WTC11 (cell line): ENCODE measurements around the gene USP34. TPM values are rescaled to one million over a fixed set of nuclear protein-coding genes. Genes with fewer than 3 reads are reported as not detected.

Experiments used
- ATAC-seq: fragments of 200-7000 bp; cut with Tn5 transposase; 2 replicates; pipeline ENCODE4 v1.10.0; 2021; ENCODE audit warnings: mild to moderate bottlenecking, moderate library complexity
- CTCF ChIA-PET: fragments of 300-600 bp; sonication (Branson Sonifier 250); formaldehyde crosslinking; loops from one replicate; lab custom pipeline; 2021; ENCODE audit warnings: antibody characterized with exemption; lab: Charles Lee
- POLR2A ChIA-PET: fragments of 350-600 bp; sonication (Branson Sonifier 250); formaldehyde crosslinking; loops from one replicate; lab custom pipeline; 2021; ENCODE audit warnings: antibody characterized with exemption; lab: Charles Lee
- DNase-seq: peaks from one replicate; pipeline ENCODE4 v3.0.0; 2021; ENCODE audit warnings: low spot score
- H3K27ac Mint-ChIP-seq: 2 replicates; pipeline ENCODE4 v1.8.0; 2021; ENCODE audit warnings: mixed read lengths
- H3K27me3 Mint-ChIP-seq: 2 replicates; pipeline ENCODE4 v1.8.0; 2021; ENCODE audit warnings: low read depth, mild to moderate bottlenecking, moderate library complexity, mixed read lengths
- H3K36me3 Mint-ChIP-seq: 2 replicates; pipeline ENCODE4 v1.8.0; 2021; ENCODE audit warnings: mixed read lengths
- H3K4me1 Mint-ChIP-seq: 2 replicates; pipeline ENCODE4 v1.8.0; 2022; ENCODE audit warnings: mixed read lengths
- H3K4me3 Mint-ChIP-seq: 2 replicates; pipeline ENCODE4 v1.8.0; 2021; ENCODE audit warnings: mild to moderate bottlenecking, moderate library complexity, mixed read lengths
- H3K9me3 Mint-ChIP-seq: 2 replicates; pipeline ENCODE4 v1.8.0; 2021; ENCODE audit warnings: mixed read lengths
- ATF3 ChIP-seq: sonication (generic); formaldehyde crosslinking; conservative IDR thresholded peaks from 2 replicates; pipeline ENCODE4 v1.8.1; 2022; ENCODE audit warnings: mild to moderate bottlenecking, missing genetic modification reagents
- CBFB ChIP-seq: sonication (generic); formaldehyde crosslinking; IDR thresholded peaks from 2 replicates; pipeline ENCODE4 v1.8.1; 2022; ENCODE audit warnings: mild to moderate bottlenecking, low read depth, missing genetic modification reagents
- CREB1 ChIP-seq: sonication (generic); formaldehyde crosslinking; IDR thresholded peaks from 2 replicates; pipeline ENCODE4 v1.8.0; 2023; ENCODE audit warnings: mild to moderate bottlenecking, missing genetic modification reagents
- ETV6 ChIP-seq: sonication (generic); formaldehyde crosslinking; IDR thresholded peaks from 2 replicates; pipeline ENCODE4 v1.8.1; 2022; ENCODE audit warnings: mild to moderate bottlenecking, missing genetic modification reagents
- FOXJ3 ChIP-seq: sonication (generic); formaldehyde crosslinking; IDR thresholded peaks from 2 replicates; pipeline ENCODE4 v1.9.0; 2021; ENCODE audit warnings: missing genetic modification reagents, mild to moderate bottlenecking, borderline replicate concordance
- FOXP1 ChIP-seq: sonication (generic); formaldehyde crosslinking; IDR thresholded peaks from 2 replicates; pipeline ENCODE4 v1.8.0; 2022; ENCODE audit warnings: missing genetic modification reagents, mild to moderate bottlenecking, moderate library complexity, borderline replicate concordance
- GRHL2 ChIP-seq: fragments of 250-450 bp; sonication (Bioruptor Pico); IDR thresholded peaks from 2 replicates; pipeline ENCODE4 v1.8.0; 2022; ENCODE audit warnings: mild to moderate bottlenecking, moderate library complexity; ENCODE audit not compliant: insufficient replicate concordance, severe bottlenecking
- GTF2I ChIP-seq: fragments of 250-450 bp; sonication (Bioruptor Pico); conservative IDR thresholded peaks from 2 replicates; pipeline ENCODE4 v1.4.0; 2021; ENCODE audit warnings: mild to moderate bottlenecking
- MXD4 ChIP-seq: fragments of 250-450 bp; sonication (Bioruptor Pico); IDR thresholded peaks from 2 replicates; pipeline ENCODE4 v1.8.0; 2021; ENCODE audit warnings: mild to moderate bottlenecking, moderate library complexity, borderline replicate concordance
- NFATC4 ChIP-seq: fragments of 250-450 bp; sonication (Bioruptor Pico); IDR thresholded peaks from 2 replicates; pipeline ENCODE4 v1.9.0; 2021; ENCODE audit warnings: mild to moderate bottlenecking
- SMAD4 ChIP-seq: sonication (generic); formaldehyde crosslinking; IDR thresholded peaks from 2 replicates; pipeline ENCODE4 v1.8.0; 2022; ENCODE audit warnings: mild to moderate bottlenecking, missing genetic modification reagents
- TP53 ChIP-seq: sonication (generic); formaldehyde crosslinking; IDR thresholded peaks from 2 replicates; pipeline ENCODE4 v1.8.1; 2023; ENCODE audit warnings: mild to moderate bottlenecking, missing genetic modification reagents
- USF2 ChIP-seq: sonication (generic); formaldehyde crosslinking; IDR thresholded peaks from 2 replicates; pipeline ENCODE4 v1.8.1; 2023; ENCODE audit warnings: mild to moderate bottlenecking, missing genetic modification reagents, moderate library complexity
- ZNF138 ChIP-seq: sonication (generic); formaldehyde crosslinking; conservative IDR thresholded peaks from 2 replicates; pipeline ENCODE4 v1.8.1; 2022; ENCODE audit warnings: mild to moderate bottlenecking, moderate library complexity, missing genetic modification reagents
- ZNF219 ChIP-seq: sonication (generic); formaldehyde crosslinking; IDR thresholded peaks from 2 replicates; pipeline ENCODE4 v1.8.0; 2023; ENCODE audit warnings: missing genetic modification reagents, mild to moderate bottlenecking, borderline replicate concordance
- ZNF396 ChIP-seq: fragments of 250-450 bp; sonication (Bioruptor Pico); IDR thresholded peaks from 2 replicates; pipeline ENCODE4 v1.8.0; 2021; ENCODE audit warnings: mild to moderate bottlenecking, moderate library complexity, borderline replicate concordance
- ZNF532 ChIP-seq: fragments of 250-450 bp; sonication (Bioruptor Pico); IDR thresholded peaks from 2 replicates; pipeline ENCODE4 v1.9.0; 2021; ENCODE audit warnings: mild to moderate bottlenecking, borderline replicate concordance
- total RNA-seq: library from RNA; stranded (reverse); gene quantifications from 3 replicates; pipeline ENCODE4 v1.2.3, GENCODE V29; 2021
- TF ChIP-seq, protein P1 (sequence below): sonication (generic); formaldehyde crosslinking; conservative IDR thresholded peaks from 2 replicates; pipeline ENCODE4 v1.8.1; 2023; ENCODE audit warnings: mild to moderate bottlenecking, low read depth, missing genetic modification reagents, moderate library complexity
- TF ChIP-seq, protein P2 (sequence below): fragments of 250-450 bp; sonication (Bioruptor Pico); IDR thresholded peaks from 2 replicates; pipeline ENCODE4 v1.8.0; 2021; ENCODE audit warnings: mild to moderate bottlenecking
- TF ChIP-seq, protein P3 (sequence below): sonication (generic); formaldehyde crosslinking; IDR thresholded peaks from 2 replicates; pipeline ENCODE4 v1.8.0; 2022; ENCODE audit warnings: mild to moderate bottlenecking, missing genetic modification reagents
- TF ChIP-seq, protein P4 (sequence below): sonication (generic); formaldehyde crosslinking; IDR thresholded peaks from 2 replicates; pipeline ENCODE4 v1.8.0; 2022; ENCODE audit warnings: mild to moderate bottlenecking, missing genetic modification reagents
- TF ChIP-seq, protein P5 (sequence below): sonication (generic); formaldehyde crosslinking; IDR thresholded peaks from 2 replicates; pipeline ENCODE4 v1.8.1; 2023; ENCODE audit warnings: mild to moderate bottlenecking, moderate library complexity, missing genetic modification reagents

The USP34 gene
- total RNA-seq, 1 experiment from 2014 or later, result 92.3 TPM

DNA sequence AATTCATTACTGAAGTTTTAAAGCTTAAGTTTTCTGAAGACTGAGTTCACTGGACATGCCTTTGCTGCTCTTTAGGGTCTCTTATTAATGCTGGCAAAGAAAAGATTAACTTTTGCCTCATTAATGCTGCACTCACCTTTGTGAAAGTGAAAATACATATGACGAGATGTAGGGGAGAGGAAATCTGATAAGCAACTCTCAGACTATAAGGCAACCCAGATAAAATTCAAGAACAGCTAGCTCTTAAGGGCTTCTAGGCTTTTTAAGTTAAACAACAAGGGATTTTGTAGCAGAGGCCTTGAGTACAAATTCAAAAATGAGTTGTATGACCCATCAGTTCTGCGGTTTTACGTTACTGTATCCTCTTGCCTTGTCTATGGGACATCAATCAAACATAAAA lies 143.7 kb downstream of the USP34 start:
- Mint-ChIP-seq H3K4me1 (peaks cover 12% of the 10 kb centered on the region), H3K27ac (no peak overlapping the region), H3K36me3 (peaks cover 15% of the 10 kb centered on the region), H3K27me3 (no peaks in the 10 kb centered on the region), H3K9me3 (no peaks in the 10 kb centered on the region), H3K4me3 (no peak overlapping the region)
- ATAC-seq (no peak), DNase-seq (no peak)
- TF ChIP-seq CREB1 (CRISPR knock-in tag) (no peak), FOXJ3 (CRISPR knock-in tag) (no peak), FOXP1 (CRISPR knock-in tag) (no peak), NFATC4 (CRISPR knock-in tag) (no peak), ATF3 (no peak)
- TF ChIP-seq, protein P1, sequence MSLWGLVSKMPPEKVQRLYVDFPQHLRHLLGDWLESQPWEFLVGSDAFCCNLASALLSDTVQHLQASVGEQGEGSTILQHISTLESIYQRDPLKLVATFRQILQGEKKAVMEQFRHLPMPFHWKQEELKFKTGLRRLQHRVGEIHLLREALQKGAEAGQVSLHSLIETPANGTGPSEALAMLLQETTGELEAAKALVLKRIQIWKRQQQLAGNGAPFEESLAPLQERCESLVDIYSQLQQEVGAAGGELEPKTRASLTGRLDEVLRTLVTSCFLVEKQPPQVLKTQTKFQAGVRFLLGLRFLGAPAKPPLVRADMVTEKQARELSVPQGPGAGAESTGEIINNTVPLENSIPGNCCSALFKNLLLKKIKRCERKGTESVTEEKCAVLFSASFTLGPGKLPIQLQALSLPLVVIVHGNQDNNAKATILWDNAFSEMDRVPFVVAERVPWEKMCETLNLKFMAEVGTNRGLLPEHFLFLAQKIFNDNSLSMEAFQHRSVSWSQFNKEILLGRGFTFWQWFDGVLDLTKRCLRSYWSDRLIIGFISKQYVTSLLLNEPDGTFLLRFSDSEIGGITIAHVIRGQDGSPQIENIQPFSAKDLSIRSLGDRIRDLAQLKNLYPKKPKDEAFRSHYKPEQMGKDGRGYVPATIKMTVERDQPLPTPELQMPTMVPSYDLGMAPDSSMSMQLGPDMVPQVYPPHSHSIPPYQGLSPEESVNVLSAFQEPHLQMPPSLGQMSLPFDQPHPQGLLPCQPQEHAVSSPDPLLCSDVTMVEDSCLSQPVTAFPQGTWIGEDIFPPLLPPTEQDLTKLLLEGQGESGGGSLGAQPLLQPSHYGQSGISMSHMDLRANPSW (CRISPR knock-in tag), result no peak
- TF ChIP-seq, protein P2, sequence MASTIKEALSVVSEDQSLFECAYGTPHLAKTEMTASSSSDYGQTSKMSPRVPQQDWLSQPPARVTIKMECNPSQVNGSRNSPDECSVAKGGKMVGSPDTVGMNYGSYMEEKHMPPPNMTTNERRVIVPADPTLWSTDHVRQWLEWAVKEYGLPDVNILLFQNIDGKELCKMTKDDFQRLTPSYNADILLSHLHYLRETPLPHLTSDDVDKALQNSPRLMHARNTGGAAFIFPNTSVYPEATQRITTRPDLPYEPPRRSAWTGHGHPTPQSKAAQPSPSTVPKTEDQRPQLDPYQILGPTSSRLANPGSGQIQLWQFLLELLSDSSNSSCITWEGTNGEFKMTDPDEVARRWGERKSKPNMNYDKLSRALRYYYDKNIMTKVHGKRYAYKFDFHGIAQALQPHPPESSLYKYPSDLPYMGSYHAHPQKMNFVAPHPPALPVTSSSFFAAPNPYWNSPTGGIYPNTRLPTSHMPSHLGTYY (CRISPR knock-in tag), result no peak
- TF ChIP-seq, protein P3, sequence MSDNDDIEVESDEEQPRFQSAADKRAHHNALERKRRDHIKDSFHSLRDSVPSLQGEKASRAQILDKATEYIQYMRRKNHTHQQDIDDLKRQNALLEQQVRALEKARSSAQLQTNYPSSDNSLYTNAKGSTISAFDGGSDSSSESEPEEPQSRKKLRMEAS (CRISPR knock-in tag), result no peak
- TF ChIP-seq, protein P4, sequence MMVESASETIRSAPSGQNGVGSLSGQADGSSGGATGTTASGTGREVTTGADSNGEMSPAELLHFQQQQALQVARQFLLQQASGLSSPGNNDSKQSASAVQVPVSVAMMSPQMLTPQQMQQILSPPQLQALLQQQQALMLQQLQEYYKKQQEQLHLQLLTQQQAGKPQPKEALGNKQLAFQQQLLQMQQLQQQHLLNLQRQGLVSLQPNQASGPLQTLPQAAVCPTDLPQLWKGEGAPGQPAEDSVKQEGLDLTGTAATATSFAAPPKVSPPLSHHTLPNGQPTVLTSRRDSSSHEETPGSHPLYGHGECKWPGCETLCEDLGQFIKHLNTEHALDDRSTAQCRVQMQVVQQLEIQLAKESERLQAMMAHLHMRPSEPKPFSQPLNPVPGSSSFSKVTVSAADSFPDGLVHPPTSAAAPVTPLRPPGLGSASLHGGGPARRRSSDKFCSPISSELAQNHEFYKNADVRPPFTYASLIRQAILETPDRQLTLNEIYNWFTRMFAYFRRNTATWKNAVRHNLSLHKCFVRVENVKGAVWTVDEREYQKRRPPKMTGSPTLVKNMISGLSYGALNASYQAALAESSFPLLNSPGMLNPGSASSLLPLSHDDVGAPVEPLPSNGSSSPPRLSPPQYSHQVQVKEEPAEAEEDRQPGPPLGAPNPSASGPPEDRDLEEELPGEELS, result no peak
- POLR2A ChIA-PET, result no interaction called here
- CTCF ChIA-PET, result interaction anchor here (0.7 kb wide), 1 partner anchor 29 kb away, joined by 3 read pairs; no protein-coding TSS in a partner anchor

- H3K27me3 Mint-ChIP-seq, result no peaks in the 10 kb centered on the region
- POLR2A ChIA-PET, result no interaction called here
- no peaks in the 10 kb centered on the region for H3K9me3 Mint-ChIP-seq
- ATAC-seq (peak; percentile 52), DNase-seq (no peak)
- CTCF ChIA-PET, result interaction anchor here (0.7 kb wide), 1 partner anchor 119 kb away, joined by 3 read pairs; no protein-coding TSS in a partner anchor
- peaks cover 18% of the 10 kb centered on the region for H3K36me3 Mint-ChIP-seq
- H3K27ac Mint-ChIP-seq, result no peak overlapping the region
- peaks cover 12% of the 10 kb centered on the region for H3K4me1 Mint-ChIP-seq
- no peak overlapping the region for H3K4me3 Mint-ChIP-seq
- TF ChIP-seq MXD4 (CRISPR knock-in tag), result no peak
- no peak for TF ChIP-seq GTF2I
- TF ChIP-seq ZNF396 (CRISPR knock-in tag), result no peak
- TF ChIP-seq ZNF138, result no peak
- TF ChIP-seq GRHL2 (CRISPR knock-in tag), result no peak
- no peak for TF ChIP-seq USF2
- no peak for TF ChIP-seq ETV6 (CRISPR knock-in tag)
- no peak for TF ChIP-seq ZNF532 (CRISPR knock-in tag)
- TF ChIP-seq TP53 (CRISPR knock-in tag), result no peak
- no peak for TF ChIP-seq ZNF219
- TF ChIP-seq, protein P5, sequence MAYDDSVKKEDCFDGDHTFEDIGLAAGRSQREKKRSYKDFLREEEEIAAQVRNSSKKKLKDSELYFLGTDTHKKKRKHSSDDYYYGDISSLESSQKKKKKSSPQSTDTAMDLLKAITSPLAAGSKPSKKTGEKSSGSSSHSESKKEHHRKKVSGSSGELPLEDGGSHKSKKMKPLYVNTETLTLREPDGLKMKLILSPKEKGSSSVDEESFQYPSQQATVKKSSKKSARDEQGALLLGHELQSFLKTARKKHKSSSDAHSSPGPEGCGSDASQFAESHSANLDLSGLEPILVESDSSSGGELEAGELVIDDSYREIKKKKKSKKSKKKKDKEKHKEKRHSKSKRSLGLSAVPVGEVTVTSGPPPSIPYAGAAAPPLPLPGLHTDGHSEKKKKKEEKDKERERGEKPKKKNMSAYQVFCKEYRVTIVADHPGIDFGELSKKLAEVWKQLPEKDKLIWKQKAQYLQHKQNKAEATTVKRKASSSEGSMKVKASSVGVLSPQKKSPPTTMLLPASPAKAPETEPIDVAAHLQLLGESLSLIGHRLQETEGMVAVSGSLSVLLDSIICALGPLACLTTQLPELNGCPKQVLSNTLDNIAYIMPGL, result no peak
- no peak for TF ChIP-seq SMAD4 (CRISPR knock-in tag)
- TF ChIP-seq CBFB (CRISPR knock-in tag), result no peak
These were observed 144.5 kb downstream of the USP34 start for GRCh38 chr2:61326423-61326822.
